WI38 (cell line): ENCODE data around the gene CBLC.
"Not testable (repeated sequence)": the region's sequence is repeated elsewhere in the genome, so short reads cannot be mapped to it uniquely, and the experiment has no call there.

Source experiments
- H3K4me3 ChIP-seq: 2 replicates; pipeline ENCODE4 v1.5.1; 2011; ENCODE audit warnings: low read depth, mild to moderate bottlenecking, control low read depth, low read length
- TF ChIP-seq, protein P1 (sequence below): IDR thresholded peaks from 2 replicates; pipeline ENCODE4 v1.5.1; 2012; ENCODE audit warnings: low read depth, mild to moderate bottlenecking, control low read depth, low read length

CBLC gene

DNA sequence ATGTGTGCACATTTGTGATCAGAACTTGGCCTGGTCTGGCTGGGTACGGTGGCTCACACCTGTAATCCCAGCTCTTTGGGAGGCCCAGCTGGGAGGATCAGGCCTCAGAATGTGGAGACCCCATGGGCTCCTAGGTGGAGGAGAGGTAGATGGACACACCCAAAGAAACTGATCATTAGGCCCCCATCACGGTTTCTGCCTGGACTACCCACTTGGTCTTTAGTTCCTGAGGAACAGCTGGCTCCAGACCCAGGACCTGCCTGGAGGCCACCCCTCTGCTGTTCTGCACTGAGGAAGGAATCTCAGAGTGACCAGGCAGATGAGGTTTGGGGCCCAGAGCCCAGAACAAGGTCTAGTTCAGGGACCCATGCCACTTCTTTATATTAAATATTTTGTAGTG, 1.5 kb downstream of the CBLC start:
- TF ChIP-seq, protein P1, sequence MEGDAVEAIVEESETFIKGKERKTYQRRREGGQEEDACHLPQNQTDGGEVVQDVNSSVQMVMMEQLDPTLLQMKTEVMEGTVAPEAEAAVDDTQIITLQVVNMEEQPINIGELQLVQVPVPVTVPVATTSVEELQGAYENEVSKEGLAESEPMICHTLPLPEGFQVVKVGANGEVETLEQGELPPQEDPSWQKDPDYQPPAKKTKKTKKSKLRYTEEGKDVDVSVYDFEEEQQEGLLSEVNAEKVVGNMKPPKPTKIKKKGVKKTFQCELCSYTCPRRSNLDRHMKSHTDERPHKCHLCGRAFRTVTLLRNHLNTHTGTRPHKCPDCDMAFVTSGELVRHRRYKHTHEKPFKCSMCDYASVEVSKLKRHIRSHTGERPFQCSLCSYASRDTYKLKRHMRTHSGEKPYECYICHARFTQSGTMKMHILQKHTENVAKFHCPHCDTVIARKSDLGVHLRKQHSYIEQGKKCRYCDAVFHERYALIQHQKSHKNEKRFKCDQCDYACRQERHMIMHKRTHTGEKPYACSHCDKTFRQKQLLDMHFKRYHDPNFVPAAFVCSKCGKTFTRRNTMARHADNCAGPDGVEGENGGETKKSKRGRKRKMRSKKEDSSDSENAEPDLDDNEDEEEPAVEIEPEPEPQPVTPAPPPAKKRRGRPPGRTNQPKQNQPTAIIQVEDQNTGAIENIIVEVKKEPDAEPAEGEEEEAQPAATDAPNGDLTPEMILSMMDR, result no peak

DNA sequence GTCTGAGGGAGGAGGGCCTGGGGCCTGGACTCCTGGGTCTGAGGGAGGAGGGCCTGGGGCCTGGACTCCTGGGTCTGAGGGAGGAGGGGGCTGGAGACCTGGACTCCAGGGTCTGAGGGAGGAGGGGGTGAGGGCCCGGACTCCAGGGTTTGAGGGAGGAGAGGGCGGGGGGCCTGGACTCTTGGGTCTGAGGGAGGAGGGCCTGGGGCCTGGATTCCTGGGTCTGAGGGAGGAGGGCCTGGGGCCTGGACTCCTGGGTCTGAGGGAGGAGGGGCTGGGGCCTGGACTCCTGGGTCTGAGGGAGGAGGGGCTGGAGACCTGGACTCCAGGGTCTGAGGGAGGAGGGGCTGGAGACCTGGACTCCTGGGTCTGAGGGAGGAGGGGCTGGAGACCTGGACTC, 4.0 kb downstream of the CBLC start:
- H3K4me3 ChIP-seq, result not testable (repeated sequence)

More for the DNA sequence above, 1.5 kb downstream of the CBLC start:
- no peak overlapping the region for H3K4me3 ChIP-seq

DNA sequence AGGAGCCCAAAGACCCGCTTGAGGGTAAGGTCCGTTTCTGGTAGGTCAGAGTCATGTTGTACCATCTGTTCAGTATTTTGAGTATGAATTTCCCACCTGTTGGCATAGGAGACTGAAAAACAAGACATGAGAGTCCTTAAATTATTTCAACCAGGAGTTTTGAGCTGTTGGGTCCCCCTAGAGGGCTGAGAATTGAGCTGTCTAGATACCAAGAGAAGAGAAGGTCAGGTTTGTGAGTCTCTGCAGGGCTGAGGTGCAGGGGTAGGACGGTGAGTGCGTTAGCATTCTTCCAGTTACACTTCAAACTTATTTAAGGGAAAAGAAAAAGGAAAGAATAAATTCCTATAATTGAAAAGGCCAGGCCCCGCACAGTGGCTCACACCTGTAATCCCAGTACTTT, 5.0 kb downstream of the CBLC start:
- no peak overlapping the region for H3K4me3 ChIP-seq
- TF ChIP-seq, protein P1, result no peak

DNA sequence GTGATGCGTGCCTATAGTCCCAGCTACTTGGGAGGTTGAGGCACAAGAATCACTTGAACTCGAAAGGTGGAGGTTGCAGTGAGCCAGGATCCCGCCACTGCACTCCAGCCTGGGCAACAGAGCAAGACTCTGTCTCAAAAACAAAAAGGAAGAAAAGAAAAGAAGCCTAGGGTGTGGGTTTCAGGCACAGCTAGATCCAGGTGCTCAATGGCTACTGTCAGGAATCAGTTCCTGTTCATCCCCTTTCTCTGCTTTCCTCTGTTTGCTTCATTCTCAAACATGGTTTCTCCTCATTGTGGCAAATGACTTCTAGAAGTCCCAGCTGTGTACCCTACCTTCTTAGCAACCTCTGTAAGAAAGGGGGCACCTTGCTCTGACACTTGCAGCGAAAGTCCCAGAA, 5.9 kb downstream of the CBLC start:
- no peak overlapping the region for H3K4me3 ChIP-seq
- TF ChIP-seq, protein P1, result no peak

DNA sequence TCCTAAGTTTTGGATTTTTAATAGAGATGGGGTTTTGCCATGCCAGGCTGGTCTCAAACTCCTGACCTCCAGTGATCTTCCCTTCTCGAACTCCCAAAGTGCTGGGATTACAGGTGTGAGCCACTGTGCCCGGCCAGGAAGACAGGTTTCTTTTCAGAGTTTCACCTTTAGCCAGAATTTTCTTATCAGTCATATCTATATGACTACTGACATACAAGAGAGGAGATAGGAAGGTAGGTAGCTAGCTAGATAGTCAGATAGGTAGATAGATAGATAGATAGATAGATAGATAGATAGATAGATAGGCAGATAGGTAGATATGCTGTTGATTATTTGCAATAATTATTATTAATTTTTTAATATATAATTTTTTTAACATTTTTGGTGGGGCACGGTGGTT, 7.6 kb downstream of the CBLC start:
- TF ChIP-seq, protein P1, result no peak
- H3K4me3 ChIP-seq, result no peak overlapping the region

DNA sequence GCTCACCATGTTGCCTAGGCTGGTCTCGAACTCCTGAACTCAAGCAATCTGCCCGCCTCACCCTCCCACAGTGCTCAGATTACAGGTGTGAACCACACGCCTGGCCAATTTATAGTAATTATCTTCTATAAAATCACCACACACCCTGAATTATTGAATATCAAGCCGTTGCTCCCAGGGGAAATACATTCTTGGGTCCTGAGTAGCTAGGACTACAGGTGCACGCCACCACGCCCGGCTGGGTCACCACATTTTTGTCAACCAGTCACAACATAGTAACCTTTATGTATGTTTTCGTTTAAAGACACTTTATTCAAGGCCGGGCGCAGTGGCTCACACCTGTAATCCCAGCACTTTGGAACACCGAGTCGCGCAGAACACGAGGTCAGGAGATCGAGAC, 8.3 kb downstream of the CBLC start:
- TF ChIP-seq, protein P1, result no peak
- H3K4me3 ChIP-seq, result no peak overlapping the region

DNA sequence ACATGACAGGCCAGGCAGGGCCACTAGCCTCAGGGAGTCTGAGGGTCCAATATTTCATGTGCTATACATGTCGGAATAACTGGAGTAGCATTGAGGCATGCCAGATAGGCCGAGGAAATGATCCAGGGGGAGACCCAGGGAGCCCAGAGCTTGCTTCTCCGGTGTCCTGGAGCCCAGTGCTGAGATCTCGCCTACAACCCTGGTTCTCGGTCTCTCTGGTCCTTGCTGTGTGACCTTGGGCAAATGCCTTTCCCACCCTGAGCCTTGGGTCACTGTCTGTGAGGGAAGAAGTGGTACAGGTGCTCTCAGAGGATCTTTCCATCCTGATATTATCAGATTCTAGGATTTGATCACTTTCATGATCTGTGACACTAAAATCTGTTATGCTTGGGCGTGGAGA, 11.3 kb downstream of the CBLC start:
- H3K4me3 ChIP-seq, result no peak overlapping the region
- TF ChIP-seq, protein P1, result no peak

DNA sequence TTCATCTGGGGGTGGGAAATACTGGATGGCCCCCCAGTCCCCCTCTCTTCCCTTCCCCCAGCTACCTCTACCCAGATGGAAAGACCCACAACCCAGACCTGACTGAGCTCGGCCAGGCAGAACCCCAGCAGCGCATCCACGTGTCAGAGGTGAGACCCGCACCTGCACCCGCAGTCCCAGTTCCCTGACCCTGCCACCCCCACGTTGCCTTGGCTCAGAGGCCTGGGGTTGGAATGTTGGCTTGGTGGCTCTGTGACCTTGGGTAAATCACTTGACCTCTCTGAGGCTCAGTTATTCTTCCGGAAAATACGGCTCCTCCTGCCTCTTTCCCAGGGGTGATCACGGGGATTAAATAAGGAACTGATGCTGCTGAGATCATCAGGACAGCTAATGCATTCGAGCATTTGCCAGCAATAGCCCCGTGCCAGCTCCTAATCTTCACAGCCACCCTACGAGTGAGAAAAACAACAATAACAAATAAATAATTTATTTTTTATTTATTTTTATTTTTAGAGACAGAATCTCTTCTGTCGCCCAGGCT, 12.3 kb downstream of the CBLC start:
- TF ChIP-seq, protein P1, result no peak
- no peak overlapping the region for H3K4me3 ChIP-seq
